ENCODE measurements around the gene FKBP2. TPM values are rescaled to one million over a fixed set of nuclear protein-coding genes. Genes with fewer than 3 reads are reported as not detected.
A peak's percentile ranks its signal among the peaks of the same experiment; 100 is the strongest.

FKBP2 gene
- total and polyA plus RNA-seq, 2 of the 13 experiments (the other 11 are each of a cell fraction or from before 2014, with no cell fraction given) = 30.1 to 53.3 TPM

GRCh38 chr11:64247729-64248531, 7.0 kb downstream of the FKBP2 start (continued):
- TF ChIP-seq TERF1 (CRISPR knock-in tag; IDR thresholded peaks at IDR 0.05) = no peak
- TF ChIP-seq YEATS2 (CRISPR knock-in tag; IDR thresholded peaks at IDR 0.05; ENCODE audit: borderline replicate concordance) = no peak
- no peak for TF ChIP-seq FOSL1 (CRISPR knock-in tag; IDR thresholded peaks at IDR 0.05; ENCODE audit: borderline replicate concordance)
- no peak for TF ChIP-seq ZBTB43 (CRISPR knock-in tag; conservative IDR thresholded peaks at IDR 0.05)
- no peak for TF ChIP-seq BORCS8-MEF2B (CRISPR knock-in tag; IDR thresholded peaks at IDR 0.05)
- TF ChIP-seq NCOA2 (CRISPR knock-in tag; IDR thresholded peaks at IDR 0.05) = no peak
- peak; percentile 22; the same call in 1 of the 2 replicates for TF ChIP-seq HNF4A (CRISPR knock-in tag; IDR thresholded peaks at IDR 0.05)
- no peak for TF ChIP-seq MTF1 (CRISPR knock-in tag; IDR thresholded peaks at IDR 0.05)
- 0 out of 2 replicates have a peak, but pooled peaks have one; percentile 11 for TF ChIP-seq ZNF30 (CRISPR knock-in tag; IDR thresholded peaks at IDR 0.05)

GRCh38 chr11:64248578-64248977, 7.7 kb downstream of the FKBP2 start:
- Histone ChIP-seq H3K9me3 (ENCODE audit: low read length) (no peaks in the 10 kb centered on the region), H3K27ac (ENCODE audit: extremely low read length, insufficient read depth, low read length) (no peak overlapping the region), H4K20me1 (ENCODE audit: insufficient read depth, low read length) (no peaks in the 10 kb centered on the region), H2AFZ (ENCODE audit: low read length) (no peak overlapping the region), H3K4me2 (ENCODE audit: low read depth, low read length) (peak overlapping the region; percentile 100), H3K4me3 (replicated peaks in 1 of 3; ENCODE audit: insufficient read depth in 1 of 3, low read depth in 2 of 3, low read length in 3 of 3) (peak overlapping the region; percentile 13 to 89 (median 84); a peak in 3 of 6 replicates), H3K9ac (ENCODE audit: insufficient read depth, low read depth, low read length) (peak overlapping the region; percentile 81), H3K79me2 (ENCODE audit: insufficient read depth, low read length) (peaks cover 20% of the 10 kb centered on the region), H3K4me1 (ENCODE audit: insufficient read depth, low read length) (peaks cover 66% of the 10 kb centered on the region), H3K36me3 (replicated peaks in 1 of 2; ENCODE audit: control insufficient read depth in 1 of 2, insufficient read depth in 2 of 2, low read length in 2 of 2) (peaks cover 0 to 7% of the 10 kb centered on the region in 2 experiments; a peak in 2 of 5 replicates), H3K27me3 (ENCODE audit: control insufficient read depth in 1 of 2, insufficient read depth in 2 of 2, low read length in 2 of 2) (no peaks in the 10 kb centered on the region; a peak in 1 of 5 replicates)
- no TSS peak for BruUV-seq (replicated peaks)
- whole genome bisulfite sequencing (ENCODE audit: low lambda C conversion rate) = 0% methylated on average over 1 of the region's 7 CpGs
- in situ Hi-C loops (cut with HindIII; ENCODE audit: extremely low pct_ligation_motif_present, low pct_unique_long_range_greater_than_20kb) (no loop called here), intact Hi-C loops (cut with micrococcal nuclease; ENCODE audit: unreplicated experiment) (loop anchor here (5.0 kb wide), 1 partner anchor 54 kb away; the partner anchor contains the start of gene CATSPERZ)
- ChIA-PET POLR2A (interaction anchor here (1.4 to 8.3 kb wide), 2 partner anchors 21 to 69 kb away, joined by 3 to 113 read pairs; partner anchors contain the start of genes PRDX5 and TRMT112), CTCF (ENCODE audit: low intra/inter-chr PET ratio, low total read pairs) (no interaction called here)
- FAIRE-seq (no peak), ATAC-seq (no peak), DNase-seq (ENCODE audit: low spot score) (no peak)
- TF ChIP-seq ZNF75D (CRISPR knock-in tag; IDR thresholded peaks at IDR 0.05; ENCODE audit: borderline replicate concordance) = no peak
- TF ChIP-seq ZNF512 (CRISPR knock-in tag; IDR thresholded peaks at IDR 0.05) = no peak
- TF ChIP-seq ZNF788 (CRISPR knock-in tag; IDR thresholded peaks at IDR 0.05; ENCODE audit: borderline replicate concordance) = peak; percentile 40; the same call in 1 of the 2 replicates
- 0 out of 2 replicates have a peak, but pooled peaks have one; percentile 17 for TF ChIP-seq ZNF770 (CRISPR knock-in tag; IDR thresholded peaks at IDR 0.05)
- no peak for TF ChIP-seq ZNF737 (CRISPR knock-in tag; IDR thresholded peaks at IDR 0.05; ENCODE audit: borderline replicate concordance)
- no peak for TF ChIP-seq ZNF839 (CRISPR knock-in tag; IDR thresholded peaks at IDR 0.05; ENCODE audit: borderline replicate concordance)
- no peak for TF ChIP-seq NFIB (CRISPR knock-in tag; IDR thresholded peaks at IDR 0.05; ENCODE audit: borderline replicate concordance)

Measured in HepG2 (cell line).